Right lobe of liver (tissue), 4 donors: Measurements from ENCODE around the gene LRRC15.

ENCODE experiments used
- CTCF ChIP-seq, 4 donors: fragments of 200-600 bp in 3 of 4; fragments of 450-650 bp in 1 of 4; IDR thresholded peaks; one replicate each; pipeline versions ENCODE4 v1.5.1 to v1.8.0; 2016 to 2022; ENCODE audit warnings: antibody characterized with exemption in 4 of 4, mild to moderate bottlenecking in 2 of 4
- POLR2A ChIP-seq: fragments of 450-650 bp; IDR thresholded peaks from one replicate; pipeline ENCODE4 v1.6.1; 2017; ENCODE audit warnings: antibody characterized with exemption, mild to moderate bottlenecking
- donor health status: DM: no; HTN: no; CAD: no.
- donor health status: DM: no; HTN: no; CAD: no.
- donor health status: DM: no; HTN: yes; CAD: no.

- TF ChIP-seq POLR2A = no peak
- no peak for TF ChIP-seq CTCF (IDR thresholded peaks at IDR 0.05)
Measured at GRCh38 chr3:194375473-194376240, 6.1 kb upstream of the LRRC15 start.
